ACC112 (cell line): ENCODE data around the gene BRD3OS.

ENCODE experiments used
- H2AFZ ChIP-seq: fragments of 200-600 bp; sonication (generic); one replicate; pipeline ENCODE4 v1.6.0; 2017; ENCODE audit warnings: antibody characterized with exemption, low read length; ENCODE audit not compliant: unreplicated experiment
- H3K27ac ChIP-seq: fragments of 200-600 bp; sonication (generic); 2 replicates; pipeline ENCODE4 v1.5.1; 2014; ENCODE audit warnings: low read depth, mild to moderate bottlenecking, antibody characterized with exemption, low read length, moderate library complexity
- H3K27me3 ChIP-seq: fragments of 200-600 bp; sonication (generic); 2 replicates; pipeline ENCODE4 v1.6.1; 2014; ENCODE audit warnings: mild to moderate bottlenecking, antibody characterized with exemption, low read length, moderate library complexity, mixed read lengths; ENCODE audit not compliant: insufficient read depth
- H3K36me3 ChIP-seq: fragments of 200-600 bp; sonication (generic); 2 replicates; pipeline ENCODE4 v1.6.1; 2016; ENCODE audit warnings: mild to moderate bottlenecking, antibody characterized with exemption, low read length, moderate library complexity, mixed read lengths; ENCODE audit not compliant: insufficient read depth
- H3K4me1 ChIP-seq: fragments of 200-600 bp; sonication (generic); one replicate; pipeline ENCODE4 v1.6.1; 2016; ENCODE audit warnings: low read length, mixed read lengths; ENCODE audit not compliant: insufficient read depth, unreplicated experiment, control insufficient read depth
- H3K4me3 ChIP-seq: fragments of 200-600 bp; sonication (generic); 2 replicates; pipeline ENCODE4 v1.5.1; 2014; ENCODE audit warnings: mild to moderate bottlenecking, low read depth, low read length
- H3K79me2 ChIP-seq: fragments of 200-600 bp; sonication (generic); one replicate; pipeline ENCODE4 v1.6.0; 2016; ENCODE audit warnings: low read length; ENCODE audit not compliant: control insufficient read depth, unreplicated experiment, insufficient read depth

Gene BRD3OS

GRCh38 chr9:133989625-133990365 is 35.5 kb upstream of the BRD3OS start:
- Histone ChIP-seq H3K36me3 (no peaks in the 10 kb centered on the region), H2AFZ (no peak overlapping the region), H3K27me3 (no peaks in the 10 kb centered on the region), H3K27ac (no peak overlapping the region), H3K79me2 (peaks cover 54% of the 10 kb centered on the region), H3K4me1 (peaks cover 8% of the 10 kb centered on the region), H3K4me3 (peak overlapping the region; percentile 99)

GRCh38 chr9:133990366-133991213 is 34.7 kb upstream of the BRD3OS start:
- no peaks in the 10 kb centered on the region for H3K36me3 ChIP-seq
- H3K79me2 ChIP-seq: peaks cover 48% of the 10 kb centered on the region
- no peaks in the 10 kb centered on the region for H3K27me3 ChIP-seq
- peak overlapping the region; percentile 99 for H3K4me3 ChIP-seq
- H2AFZ ChIP-seq: peak overlapping the region; percentile 75
- peak overlapping the region; percentile 85 for H3K27ac ChIP-seq
- peaks cover 8% of the 10 kb centered on the region for H3K4me1 ChIP-seq

- Histone ChIP-seq H3K4me1 (peaks cover 8% of the 10 kb centered on the region), H3K27ac (peak overlapping the region; percentile 85), H2AFZ (peak overlapping the region; percentile 75), H3K4me3 (peak overlapping the region; percentile 99), H3K36me3 (no peaks in the 10 kb centered on the region), H3K79me2 (peaks cover 44% of the 10 kb centered on the region), H3K27me3 (no peaks in the 10 kb centered on the region)
These were observed 33.9 kb upstream of the BRD3OS start for GRCh38 chr9:133991214-133991921.

GRCh38 chr9:133991964-133992779 is 33.1 kb upstream of the BRD3OS start, which contains the start of gene VAV2:
Gene VAV2, minus strand, starts transcription at chr9:133992324. Its CDS starts 46 bp downstream, at chr9:133992278.
- Histone ChIP-seq H3K27ac (peak within 1 kb of the TSS; percentile 86), H3K36me3 (no peaks in the 10 kb centered on the region), H3K4me1 (peaks cover 8% of the 10 kb centered on the region), H3K27me3 (no peaks in the 10 kb centered on the region), H3K79me2 (peaks cover 37% of the 10 kb centered on the region), H2AFZ (peak within 1 kb of the TSS; percentile 87), H3K4me3 (peak within 1 kb of the TSS; percentile 99)

GRCh38 chr9:133992780-133993634 is 32.3 kb upstream of the BRD3OS start:
- H3K36me3 ChIP-seq: no peaks in the 10 kb centered on the region
- H3K27ac ChIP-seq: peak overlapping the region; percentile 86
- peaks cover 29% of the 10 kb centered on the region for H3K79me2 ChIP-seq
- H2AFZ ChIP-seq: peak overlapping the region; percentile 87
- H3K4me1 ChIP-seq: peaks cover 8% of the 10 kb centered on the region
- H3K4me3 ChIP-seq: peak overlapping the region; percentile 99
- no peaks in the 10 kb centered on the region for H3K27me3 ChIP-seq

- Histone ChIP-seq H3K27ac (peak overlapping the region; percentile 86), H3K36me3 (no peaks in the 10 kb centered on the region), H3K4me1 (peaks cover 8% of the 10 kb centered on the region), H2AFZ (no peak overlapping the region), H3K27me3 (no peaks in the 10 kb centered on the region), H3K79me2 (peaks cover 24% of the 10 kb centered on the region), H3K4me3 (peak overlapping the region; percentile 99)
These were observed 31.5 kb upstream of the BRD3OS start for GRCh38 chr9:133993635-133994253.

- H3K27ac ChIP-seq: no peak overlapping the region
- H3K27me3 ChIP-seq: no peaks in the 10 kb centered on the region
- H3K79me2 ChIP-seq: peaks cover 24% of the 10 kb centered on the region
- peak overlapping the region; percentile 99 for H3K4me3 ChIP-seq
- H3K36me3 ChIP-seq: no peaks in the 10 kb centered on the region
- H2AFZ ChIP-seq: no peak overlapping the region
- H3K4me1 ChIP-seq: peaks cover 8% of the 10 kb centered on the region
These were observed 30.8 kb upstream of the BRD3OS start for GRCh38 chr9:133994353-133995011.

GRCh38 chr9:133995012-133995896 is 30.0 kb upstream of the BRD3OS start:
- Histone ChIP-seq H3K4me3 (no peak overlapping the region), H3K27ac (no peak overlapping the region), H2AFZ (no peak overlapping the region), H3K36me3 (no peaks in the 10 kb centered on the region), H3K79me2 (peaks cover 16% of the 10 kb centered on the region), H3K4me1 (peaks cover 8% of the 10 kb centered on the region), H3K27me3 (no peaks in the 10 kb centered on the region)
